HG03045 (cell line): Measurements from ENCODE around the gene ULK2.

Experiments
- ATAC-seq: cut with Tn5 transposase; IDR thresholded peaks from one replicate; pipeline ENCODE4 v1.9.1; 2021; ENCODE audit warnings: mild to moderate bottlenecking, moderate library complexity; ENCODE audit not compliant: unreplicated experiment

The ULK2 gene

GRCh38 chr17:19731626-19732025, 136.1 kb downstream of the ULK2 start:
- ATAC-seq = no peak

GRCh38 chr17:19730843-19731242, 136.9 kb downstream of the ULK2 start:
- no peak for ATAC-seq

GRCh38 chr17:19729900-19730299, 137.8 kb downstream of the ULK2 start:
- no peak for ATAC-seq

GRCh38 chr17:19728084-19728495, 139.6 kb downstream of the ULK2 start:
- ATAC-seq = no peak

- no peak for ATAC-seq
These were observed 140.1 kb downstream of the ULK2 start for GRCh38 chr17:19727501-19728078.

- ATAC-seq = no peak
These were observed 140.9 kb downstream of the ULK2 start for GRCh38 chr17:19726631-19727376.

- no peak for ATAC-seq
These were observed 142.2 kb downstream of the ULK2 start for GRCh38 chr17:19725486-19725885.

- no peak for ATAC-seq
These were observed 143.0 kb downstream of the ULK2 start for GRCh38 chr17:19724501-19725420.

GRCh38 chr17:19723964-19724363, 143.8 kb downstream of the ULK2 start:
- no peak for ATAC-seq
